Hepatocyte (in vitro differentiated cells): ENCODE data around the gene TSPAN32. TPM values are rescaled to one million over a fixed set of nuclear protein-coding genes. Genes with fewer than 3 reads are reported as not detected.

Source experiments
- DNase-seq: peaks from one replicate; pipeline ENCODE4 v3.0.0-alpha.2; 2016; ENCODE audit warnings: low spot score
- H2AFZ ChIP-seq: fragments of 200-600 bp; sonication (generic); 2 replicates; pipeline ENCODE4 v1.6.0; 2016; ENCODE audit warnings: antibody characterized with exemption, mild to moderate bottlenecking
- H3K27ac ChIP-seq: fragments of 200-600 bp; sonication (generic); 2 replicates; pipeline ENCODE4 v1.5.1; 2016; ENCODE audit warnings: mild to moderate bottlenecking
- H3K27me3 ChIP-seq: fragments of 200-600 bp; sonication (generic); 2 replicates; pipeline ENCODE4 v1.6.1; 2016
- H3K36me3 ChIP-seq: fragments of 200-600 bp; sonication (generic); replicated peaks from 2 replicates; pipeline ENCODE4 v1.5.1; 2016; ENCODE audit warnings: low read depth; ENCODE audit not compliant: insufficient read depth
- H3K4me1 ChIP-seq: fragments of 200-600 bp; sonication (generic); 2 replicates; pipeline ENCODE4 v1.5.1; 2016; ENCODE audit warnings: mild to moderate bottlenecking, moderate library complexity; ENCODE audit not compliant: insufficient read depth
- H3K4me2 ChIP-seq: fragments of 200-600 bp; sonication (generic); 2 replicates; pipeline ENCODE4 v1.6.0; 2016
- H3K4me3 ChIP-seq: fragments of 200-600 bp; sonication (generic); 2 replicates; pipeline ENCODE4 v1.5.1; 2016; ENCODE audit warnings: mild to moderate bottlenecking
- H3K79me2 ChIP-seq: fragments of 200-600 bp; sonication (generic); 2 replicates; pipeline ENCODE4 v1.6.0; 2017; ENCODE audit warnings: mild to moderate bottlenecking
- H3K9me2 ChIP-seq: fragments of 200-600 bp; sonication (generic); replicated peaks from 2 replicates; pipeline ENCODE4 v1.6.0; 2017; ENCODE audit warnings: mild to moderate bottlenecking; ENCODE audit not compliant: insufficient read depth
- H3K9me3 ChIP-seq: fragments of 200-600 bp; sonication (generic); 2 replicates; pipeline ENCODE4 v1.5.1; 2016; ENCODE audit warnings: low read depth, mild to moderate bottlenecking
- H4K20me1 ChIP-seq: fragments of 200-600 bp; sonication (generic); 2 replicates; pipeline ENCODE4 v1.6.0; 2016; ENCODE audit warnings: mild to moderate bottlenecking; ENCODE audit not compliant: insufficient read depth, poor library complexity, severe bottlenecking
- CTCF ChIP-seq: fragments of 200-600 bp; sonication (generic); IDR thresholded peaks from 2 replicates; pipeline ENCODE4 v1.5.1; 2016; ENCODE audit warnings: antibody characterized with exemption, mild to moderate bottlenecking; ENCODE audit not compliant: poor library complexity
- EZH2 ChIP-seq: fragments of 200-600 bp; sonication (generic); IDR thresholded peaks from 2 replicates; pipeline ENCODE4 v1.6.1; 2016; ENCODE audit warnings: antibody characterized with exemption, mild to moderate bottlenecking, borderline replicate concordance
- EZH2phosphoT487 ChIP-seq: fragments of 200-600 bp; sonication (generic); IDR thresholded peaks from one replicate; pipeline ENCODE4 v1.6.1; 2018; ENCODE audit warnings: antibody characterized with exemption, mild to moderate bottlenecking, low read depth, moderate library complexity; ENCODE audit not compliant: unreplicated experiment, severe bottlenecking
- WGBS: methylation state at CpG from one replicate; pipeline ENCODE4 v1.1.6; 2016; ENCODE audit warnings: low lambda C conversion rate; ENCODE audit errors: missing lambda C conversion rate; 5-methylcytosine and 5-hydroxymethylcytosine counted together
- polyA plus RNA-seq: library from polyadenylated mRNA; unstranded; fragments of >200 nt; fragmentation: Nextera tagmentation; extraction: Ambion mirVana; gene quantifications from 2 replicates; pipeline ENCODE4 v1.2.1, GENCODE V29; 2016
- total RNA-seq: library from RNA; depleted of rRNA; stranded (reverse); fragments of >200 nt; gene quantifications from 2 replicates; pipeline ENCODE4 v1.2.3, GENCODE V29; 2014

The TSPAN32 gene
- total and polyA plus RNA-seq, 2 experiments from 2014 or later = 1.5 to 4.8 TPM

- no peaks in the 10 kb centered on the region for H3K36me3 ChIP-seq
- TF ChIP-seq EZH2phosphoT487 (no peak), CTCF (no peak), EZH2 (no peak)
- H4K20me1 ChIP-seq = no peaks in the 10 kb centered on the region
- H3K4me1 ChIP-seq = no peaks in the 10 kb centered on the region
- DNase-seq = no peak
- no peak overlapping the region for H3K27ac ChIP-seq
- H3K4me3 ChIP-seq = no peak overlapping the region
- H3K79me2 ChIP-seq = no peaks in the 10 kb centered on the region
- H3K9me2 ChIP-seq = no peaks in the 10 kb centered on the region
- no peaks in the 10 kb centered on the region for H3K27me3 ChIP-seq
- H2AFZ ChIP-seq = no peak overlapping the region
- no peaks in the 10 kb centered on the region for H3K9me3 ChIP-seq
- 87% methylated on average over 17 of the region's 18 CpGs for WGBS
- H3K4me2 ChIP-seq = no peak overlapping the region
These were observed 39.3 kb upstream of the TSPAN32 start for GRCh38 chr11:2262301-2263070.

GRCh38 chr11:2263071-2263565, 38.7 kb upstream of the TSPAN32 start:
- Histone ChIP-seq H3K27ac (no peak overlapping the region), H2AFZ (no peak overlapping the region), H3K4me1 (no peaks in the 10 kb centered on the region), H3K4me3 (no peak overlapping the region), H3K36me3 (no peaks in the 10 kb centered on the region), H3K9me2 (no peaks in the 10 kb centered on the region), H4K20me1 (no peaks in the 10 kb centered on the region), H3K9me3 (no peaks in the 10 kb centered on the region), H3K79me2 (no peaks in the 10 kb centered on the region), H3K27me3 (no peaks in the 10 kb centered on the region), H3K4me2 (no peak overlapping the region)
- WGBS = 84% methylated on average over 9 of the region's 10 CpGs
- TF ChIP-seq EZH2phosphoT487 = no peak
- DNase-seq = no peak

GRCh38 chr11:2263724-2264360, 38.0 kb upstream of the TSPAN32 start:
- Histone ChIP-seq H3K9me3 (no peaks in the 10 kb centered on the region), H3K79me2 (no peaks in the 10 kb centered on the region), H3K4me2 (no peak overlapping the region), H3K36me3 (no peaks in the 10 kb centered on the region), H3K27me3 (peaks cover 4% of the 10 kb centered on the region), H3K4me3 (no peak overlapping the region), H3K4me1 (no peaks in the 10 kb centered on the region), H3K9me2 (no peaks in the 10 kb centered on the region), H3K27ac (no peak overlapping the region), H2AFZ (no peak overlapping the region), H4K20me1 (no peaks in the 10 kb centered on the region)
- WGBS = 96% methylated on average over 13 of the region's 13 CpGs
- no peak for TF ChIP-seq CTCF
- no peak for TF ChIP-seq EZH2phosphoT487
- no peak for TF ChIP-seq EZH2
- DNase-seq = no peak
